Measurements from ENCODE around the gene ZP2. TPM values are rescaled to one million over a fixed set of nuclear protein-coding genes. Genes with fewer than 3 reads are reported as not detected.
"Not testable (repeated sequence)": the region's sequence is repeated elsewhere in the genome, so short reads cannot be mapped to it uniquely, and the experiment has no call there.

The ZP2 gene
- total RNA-seq, 2 experiments from 2014 or later = not detected

DNA sequence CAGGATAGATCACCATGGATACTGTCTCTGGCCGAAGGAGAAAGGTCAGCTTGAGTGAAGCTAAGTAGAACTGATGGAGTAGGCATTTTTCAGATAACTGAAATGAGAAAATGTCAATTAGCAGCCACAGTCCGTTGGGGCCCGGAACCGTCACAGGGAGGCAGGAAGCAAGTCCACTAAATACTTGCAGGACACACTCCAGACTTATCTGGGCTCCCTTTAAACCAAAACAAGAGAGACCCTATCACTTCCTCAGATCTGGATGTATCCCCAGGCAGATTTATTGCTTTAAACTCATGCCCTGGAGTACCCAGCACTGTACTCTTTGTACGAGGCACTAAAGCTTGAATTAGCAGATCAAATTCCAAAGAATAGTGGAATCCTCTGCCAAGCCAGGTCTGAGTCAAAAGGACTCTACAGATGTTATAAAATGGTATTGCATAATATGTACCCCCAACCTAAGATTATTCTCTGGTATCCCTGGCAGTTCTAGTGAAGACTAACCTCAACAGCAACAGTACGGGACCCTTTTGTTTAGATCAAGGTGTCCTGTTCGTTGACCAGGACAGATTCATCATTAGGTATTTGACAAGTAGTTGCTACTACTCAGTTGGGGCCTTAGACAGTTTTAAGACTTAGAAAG is 8.1 kb downstream of the ZP2 start:
- DNase-seq = no peak
- Mint-ChIP-seq H3K36me3 (no peaks in the 10 kb centered on the region), H3K27ac (no peak overlapping the region), H3K9me3 (ENCODE audit: low read depth) (no peaks in the 10 kb centered on the region), H3K4me1 (no peaks in the 10 kb centered on the region), H3K27me3 (peaks cover 38% of the 10 kb centered on the region), H3K4me3 (no peak overlapping the region)
- ATAC-seq = no peak
- CTCF ChIA-PET = interaction anchor here (2.2 kb wide), 1 partner anchor 14 kb away, joined by 4 read pairs; no protein-coding TSS in a partner anchor

DNA sequence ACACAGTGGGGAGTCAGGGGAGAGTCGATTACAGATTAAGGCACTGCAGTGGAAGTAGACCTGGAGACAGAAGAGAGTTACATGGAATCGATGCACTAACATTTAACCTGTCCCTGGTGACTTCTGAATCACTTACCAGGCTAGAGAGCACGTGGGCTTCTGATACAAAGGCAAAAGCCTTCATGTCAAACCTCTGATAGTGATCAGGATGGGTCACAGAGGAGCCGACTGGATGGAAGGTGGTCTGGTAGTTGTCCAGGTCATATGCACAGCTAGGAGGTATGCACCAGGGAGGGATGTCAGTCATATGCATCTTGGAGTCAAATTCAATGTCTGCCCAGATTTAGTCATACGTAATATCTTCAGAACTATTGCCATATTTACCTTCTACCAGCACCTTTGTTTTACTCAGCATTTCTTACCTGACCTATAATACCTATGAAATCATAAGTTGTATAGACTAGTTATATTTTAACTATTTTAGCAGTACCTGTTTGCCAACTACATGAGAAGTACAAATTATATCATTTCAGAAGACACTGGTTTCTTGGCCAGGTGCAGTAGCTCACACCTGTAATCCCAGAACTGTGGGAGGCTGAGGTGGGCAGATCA is 11.7 kb downstream of the ZP2 start:
- H3K4me3 Mint-ChIP-seq = no peak overlapping the region
- H3K4me1 Mint-ChIP-seq = no peaks in the 10 kb centered on the region
- ATAC-seq (no peak), DNase-seq (no peak)
- no peaks in the 10 kb centered on the region for H3K9me3 Mint-ChIP-seq (ENCODE audit: low read depth)
- H3K27ac Mint-ChIP-seq = no peak overlapping the region
- H3K27me3 Mint-ChIP-seq = peaks cover 54% of the 10 kb centered on the region
- H3K36me3 Mint-ChIP-seq = no peaks in the 10 kb centered on the region
- CTCF ChIA-PET = no interaction called here

DNA sequence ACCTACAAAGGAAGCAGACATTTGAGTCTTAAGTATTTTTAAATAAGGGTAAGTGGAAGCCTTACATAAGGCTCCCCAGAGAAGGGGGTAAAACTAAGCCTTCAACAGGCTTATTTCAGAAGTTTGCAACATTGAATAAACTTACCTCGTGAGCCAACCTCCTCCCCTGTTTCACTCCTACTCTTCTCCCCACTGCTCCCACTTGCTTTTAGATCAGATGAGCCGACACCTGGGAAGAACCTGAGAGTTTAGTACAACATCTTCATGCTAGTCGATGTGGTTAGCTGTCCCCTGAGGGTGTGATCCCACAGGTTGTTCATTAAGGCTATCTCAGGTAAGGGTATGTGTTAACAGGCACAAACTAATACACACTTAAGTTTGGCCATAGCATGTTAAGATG is 13.8 kb downstream of the ZP2 start:
- no peaks in the 10 kb centered on the region for H3K36me3 Mint-ChIP-seq
- no peak for DNase-seq
- no peaks in the 10 kb centered on the region for H3K9me3 Mint-ChIP-seq (ENCODE audit: low read depth)
- H3K27me3 Mint-ChIP-seq = peaks cover 55% of the 10 kb centered on the region
- CTCF ChIA-PET = no interaction called here
- ATAC-seq = no peak
- H3K27ac Mint-ChIP-seq = no peak overlapping the region
- no peaks in the 10 kb centered on the region for H3K4me1 Mint-ChIP-seq
- no peak overlapping the region for H3K4me3 Mint-ChIP-seq

DNA sequence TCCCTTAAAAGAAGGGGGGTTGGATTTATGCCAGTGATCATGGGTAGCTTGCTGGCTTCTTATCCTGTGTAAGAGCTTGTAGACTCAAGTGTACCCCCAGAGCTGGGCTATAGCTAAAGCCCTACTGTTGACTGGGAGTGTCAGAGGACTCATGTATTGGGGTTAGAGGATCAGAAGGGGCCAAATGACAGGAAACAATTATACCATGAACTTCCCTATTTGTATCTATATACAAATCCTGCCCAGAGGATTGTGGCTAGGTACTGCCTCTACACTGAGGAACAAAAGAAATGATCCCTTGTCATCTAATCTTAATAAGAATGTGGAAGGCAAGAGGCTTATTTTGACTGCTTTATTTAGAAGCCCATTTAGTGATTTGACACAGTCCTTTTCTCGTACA is 14.3 kb downstream of the ZP2 start:
- Mint-ChIP-seq H3K27ac (no peak overlapping the region), H3K9me3 (ENCODE audit: low read depth) (no peaks in the 10 kb centered on the region), H3K36me3 (no peaks in the 10 kb centered on the region), H3K27me3 (peaks cover 53% of the 10 kb centered on the region), H3K4me3 (no peak overlapping the region), H3K4me1 (no peaks in the 10 kb centered on the region)
- ATAC-seq (no peak), DNase-seq (no peak)
- CTCF ChIA-PET = interaction anchor here (0.9 kb wide), 1 partner anchor 9 kb away, joined by 4 read pairs; no protein-coding TSS in a partner anchor

DNA sequence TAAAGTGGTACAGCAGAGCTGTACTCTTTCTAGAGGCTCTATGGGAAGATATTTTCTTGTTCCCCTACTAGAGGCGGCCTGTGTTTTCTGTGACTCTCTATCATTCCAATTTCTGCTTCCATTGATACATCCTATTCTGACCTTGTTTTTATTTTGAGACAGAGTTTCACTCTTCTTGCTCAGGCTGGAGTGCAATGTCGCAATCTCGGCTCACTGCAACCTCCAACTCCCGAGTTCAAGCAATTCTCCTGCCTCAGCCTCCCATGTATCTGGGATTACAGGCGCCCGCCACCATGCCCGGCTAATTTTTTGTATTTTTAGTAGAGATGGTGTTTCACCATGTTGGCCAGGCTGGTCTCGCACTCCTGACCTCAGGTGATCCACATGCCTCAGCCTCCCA is 16.0 kb downstream of the ZP2 start:
- not testable (repeated sequence) for H3K27ac Mint-ChIP-seq; ATAC-seq; H3K4me3 Mint-ChIP-seq; H3K4me1 Mint-ChIP-seq; H3K36me3 Mint-ChIP-seq; H3K9me3 Mint-ChIP-seq (ENCODE audit: low read depth); DNase-seq
- H3K27me3 Mint-ChIP-seq = peaks cover 50% of the 10 kb centered on the region
- CTCF ChIA-PET = interaction anchor here (1.0 kb wide), 1 partner anchor 41 kb away, joined by 3 read pairs; no protein-coding TSS in a partner anchor

DNA sequence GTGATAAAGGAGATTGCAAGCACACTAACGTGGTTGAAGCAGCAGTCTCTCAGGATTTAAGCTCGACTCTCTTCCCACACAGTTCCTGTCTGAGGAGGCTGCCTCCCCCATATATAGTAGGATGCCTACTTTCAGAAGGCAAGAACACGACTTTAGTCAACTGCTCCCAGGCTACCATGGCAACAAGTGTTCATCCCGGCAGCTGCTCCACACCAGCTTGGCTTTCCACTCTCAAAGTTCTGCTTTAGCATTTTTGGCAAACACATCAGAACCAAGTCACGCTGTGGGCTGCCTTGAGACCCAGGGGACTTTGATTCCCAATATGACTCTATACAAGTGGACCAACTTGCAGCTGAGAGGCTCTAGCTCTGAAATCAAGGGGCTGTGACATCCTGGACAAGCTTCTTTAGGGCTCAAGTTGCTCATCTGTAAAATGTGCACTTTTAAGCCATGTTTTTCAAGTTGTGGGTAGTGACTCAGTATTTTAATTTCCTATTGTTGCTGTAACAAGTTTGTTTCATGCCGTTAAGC is 16.5 kb downstream of the ZP2 start:
- H3K27ac Mint-ChIP-seq = no peak overlapping the region
- no peaks in the 10 kb centered on the region for H3K9me3 Mint-ChIP-seq (ENCODE audit: low read depth)
- H3K4me1 Mint-ChIP-seq = no peaks in the 10 kb centered on the region
- CTCF ChIA-PET = interaction anchor here (1.0 kb wide), 1 partner anchor 40 kb away, joined by 3 read pairs; no protein-coding TSS in a partner anchor
- ATAC-seq (no peak), DNase-seq (no peak)
- H3K36me3 Mint-ChIP-seq = no peaks in the 10 kb centered on the region
- H3K27me3 Mint-ChIP-seq = peaks cover 53% of the 10 kb centered on the region
- no peak overlapping the region for H3K4me3 Mint-ChIP-seq

DNA sequence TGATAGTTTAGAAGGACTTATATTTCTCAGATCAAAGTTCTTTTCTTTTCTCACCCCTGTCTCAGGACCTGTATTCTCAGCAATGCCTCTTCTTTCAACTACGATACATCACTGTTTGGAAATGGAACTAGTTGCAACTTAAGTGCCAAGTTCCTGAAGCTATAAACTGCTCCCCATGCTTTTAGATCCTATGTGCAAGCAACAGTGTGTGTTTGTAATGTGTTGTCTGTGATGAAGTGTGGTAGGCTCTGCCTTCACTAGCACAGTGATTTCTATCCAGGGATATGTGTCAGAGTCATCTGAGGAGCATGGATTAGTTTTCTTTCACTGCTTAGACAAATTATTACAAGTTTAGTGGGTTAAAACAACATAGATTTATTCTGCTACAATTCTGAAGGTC is 18.4 kb downstream of the ZP2 start:
- H3K36me3 Mint-ChIP-seq = no peaks in the 10 kb centered on the region
- no peak overlapping the region for H3K4me3 Mint-ChIP-seq
- ATAC-seq = no peak
- CTCF ChIA-PET = no interaction called here
- H3K27ac Mint-ChIP-seq = no peak overlapping the region
- no peaks in the 10 kb centered on the region for H3K9me3 Mint-ChIP-seq (ENCODE audit: low read depth)
- no peak for DNase-seq
- peaks cover 45% of the 10 kb centered on the region for H3K27me3 Mint-ChIP-seq
- peaks cover 3% of the 10 kb centered on the region for H3K4me1 Mint-ChIP-seq

DNA sequence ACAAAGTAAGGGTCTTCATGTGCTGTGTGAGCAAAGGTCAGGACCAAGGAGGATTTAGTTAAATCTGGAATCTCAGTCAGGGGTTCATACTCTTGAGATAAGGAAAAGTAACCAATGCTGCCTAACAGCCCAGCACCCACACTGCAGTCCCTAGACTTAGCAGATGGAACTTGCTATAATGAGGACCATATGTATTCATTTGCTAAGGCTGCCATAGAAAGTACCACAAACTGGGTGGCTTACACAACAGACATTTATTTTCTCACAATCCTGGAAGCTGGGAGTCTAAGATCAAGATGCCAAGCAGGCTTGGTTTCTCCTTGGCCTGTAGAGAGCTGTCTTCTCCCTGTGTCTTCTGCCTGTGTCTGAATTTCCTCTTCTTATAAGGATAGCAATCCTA is 20.8 kb downstream of the ZP2 start:
- CTCF ChIA-PET = no interaction called here
- H3K9me3 Mint-ChIP-seq (ENCODE audit: low read depth) = no peaks in the 10 kb centered on the region
- H3K27ac Mint-ChIP-seq = no peak overlapping the region
- ATAC-seq = no peak
- H3K36me3 Mint-ChIP-seq = no peaks in the 10 kb centered on the region
- DNase-seq = no peak
- peaks cover 32% of the 10 kb centered on the region for H3K27me3 Mint-ChIP-seq
- peaks cover 3% of the 10 kb centered on the region for H3K4me1 Mint-ChIP-seq
- no peak overlapping the region for H3K4me3 Mint-ChIP-seq

DNA sequence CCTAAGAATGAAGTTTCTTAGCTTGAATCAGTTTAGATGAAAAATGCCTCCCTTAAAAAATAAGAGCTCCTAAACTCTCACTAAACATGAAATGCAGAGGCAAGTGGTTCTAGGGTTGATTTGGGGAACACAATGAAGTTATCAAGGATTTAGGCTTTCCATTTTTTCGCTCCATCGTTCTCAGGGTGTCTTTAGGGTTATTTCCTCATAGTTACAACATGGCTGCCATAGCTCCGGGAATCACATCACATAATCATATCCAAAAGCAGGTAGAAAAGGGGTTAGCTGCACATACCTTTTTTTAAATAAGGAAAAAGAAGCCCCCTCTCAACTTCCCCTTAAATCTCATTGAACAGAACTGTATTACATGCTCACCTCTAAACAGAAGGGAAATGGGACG is 21.4 kb downstream of the ZP2 start:
- Mint-ChIP-seq H3K27me3 (peaks cover 28% of the 10 kb centered on the region), H3K4me3 (no peak overlapping the region), H3K36me3 (no peaks in the 10 kb centered on the region), H3K9me3 (ENCODE audit: low read depth) (peaks cover 2% of the 10 kb centered on the region), H3K27ac (no peak overlapping the region), H3K4me1 (peaks cover 3% of the 10 kb centered on the region)
- ATAC-seq (no peak), DNase-seq (no peak)
- CTCF ChIA-PET = interaction anchor here (1.2 to 2.9 kb wide), 6 partner anchors 10 to 363 kb away, joined by 3 to 16 read pairs (median 6); partner anchors contain the start of genes CRYM and ZP2

DNA sequence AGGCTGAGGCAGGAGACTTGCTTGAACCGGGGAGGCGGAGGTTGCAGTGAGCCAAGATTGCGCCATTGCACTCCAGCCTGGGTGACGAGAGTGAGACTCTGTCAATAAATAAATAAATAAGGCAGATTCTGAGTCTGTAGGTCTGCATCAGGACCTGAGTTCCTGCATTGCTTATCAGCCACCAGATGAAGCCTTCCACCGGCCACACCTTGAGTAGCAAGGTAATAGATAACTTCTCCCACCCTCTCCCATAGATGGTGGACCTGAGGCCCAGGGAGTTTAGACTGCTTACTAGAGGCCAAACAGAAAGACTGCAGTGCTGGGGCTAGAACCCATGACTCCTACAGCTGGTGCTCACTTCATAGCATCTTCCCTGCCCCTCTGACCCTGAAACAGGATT is 22.1 kb downstream of the ZP2 start:
- CTCF ChIA-PET = interaction anchor here (0.6 to 2.9 kb wide), 14 partner anchors 7 to 1676 kb away, joined by 3 to 16 read pairs (median 4); partner anchors contain the start of genes CRYM, DCUN1D3, LDAF1 and ZP2
- DNase-seq (no peak), ATAC-seq (no peak)
- Mint-ChIP-seq H3K27me3 (peaks cover 21% of the 10 kb centered on the region), H3K36me3 (peaks cover 3% of the 10 kb centered on the region), H3K4me1 (peaks cover 10% of the 10 kb centered on the region), H3K27ac (no peak overlapping the region), H3K4me3 (no peak overlapping the region), H3K9me3 (ENCODE audit: low read depth) (peaks cover 5% of the 10 kb centered on the region)

DNA sequence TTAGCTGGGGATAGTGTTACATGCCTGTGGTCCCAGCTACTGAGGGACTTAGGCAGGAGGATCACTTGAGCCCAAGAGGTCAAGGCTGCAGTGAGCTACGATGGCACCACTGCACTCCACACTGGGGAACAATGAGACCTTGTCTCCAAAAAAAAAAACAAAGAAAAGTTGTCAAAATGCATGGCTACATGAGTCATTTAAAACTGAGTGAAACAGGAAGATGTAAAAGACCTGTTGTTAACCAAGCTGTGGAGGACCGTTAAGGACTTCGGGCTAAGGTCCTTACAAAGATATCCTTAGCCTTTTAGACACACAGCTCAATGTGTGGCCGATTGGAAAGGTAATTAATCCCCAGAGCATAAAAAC is 25.1 kb downstream of the ZP2 start:
- Mint-ChIP-seq H3K9me3 (ENCODE audit: low read depth) (peaks cover 7% of the 10 kb centered on the region), H3K36me3 (peaks cover 21% of the 10 kb centered on the region), H3K4me3 (no peak overlapping the region), H3K27ac (no peak overlapping the region), H3K4me1 (peaks cover 10% of the 10 kb centered on the region), H3K27me3 (peaks cover 5% of the 10 kb centered on the region)
- ATAC-seq = no peak
- CTCF ChIA-PET = interaction anchor here (0.5 to 1.4 kb wide), 3 partner anchors 29 to 343 kb away, joined by 3 to 4 read pairs (median 3); no protein-coding TSS in a partner anchor
- no peak for DNase-seq

DNA sequence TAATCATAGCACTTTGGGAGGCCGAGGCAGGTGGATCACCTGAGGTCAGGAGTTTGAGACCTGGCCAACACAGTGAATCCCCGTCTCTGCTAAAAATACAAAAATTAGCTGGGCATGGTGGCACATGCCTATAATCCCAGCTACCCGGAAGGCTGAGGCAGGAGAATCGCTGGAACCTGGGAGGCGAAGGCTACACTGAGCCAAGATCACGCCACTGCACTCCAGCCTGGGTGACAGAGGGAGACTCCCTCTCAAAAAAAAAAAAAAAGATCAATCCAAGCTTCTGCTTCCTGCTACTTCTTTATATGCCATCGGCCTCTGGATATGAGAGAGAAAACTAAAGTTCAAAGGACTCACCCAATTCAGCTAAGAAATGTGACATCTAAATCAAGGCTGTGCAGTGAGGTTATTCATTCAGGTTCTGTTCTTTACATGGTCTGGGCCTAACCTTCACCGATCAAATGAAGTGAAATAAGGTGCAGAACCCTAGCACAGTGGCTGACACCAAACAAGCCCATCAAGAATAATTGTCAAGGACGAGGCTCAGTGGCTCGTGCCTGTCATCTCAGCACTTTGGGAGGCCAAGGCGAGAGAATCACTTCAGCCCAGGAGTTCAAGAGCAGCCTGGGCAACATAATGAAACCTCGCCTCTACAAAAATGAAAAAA is 25.6 kb downstream of the ZP2 start:
- H3K4me1 Mint-ChIP-seq = peaks cover 10% of the 10 kb centered on the region
- H3K36me3 Mint-ChIP-seq = peaks cover 25% of the 10 kb centered on the region
- H3K27ac Mint-ChIP-seq = no peak overlapping the region
- H3K4me3 Mint-ChIP-seq = no peak overlapping the region
- CTCF ChIA-PET = interaction anchor here (0.5 to 1.4 kb wide), 3 partner anchors 28 to 344 kb away, joined by 3 to 4 read pairs (median 3); no protein-coding TSS in a partner anchor
- ATAC-seq = no peak
- DNase-seq = no peak
- H3K9me3 Mint-ChIP-seq (ENCODE audit: low read depth) = peaks cover 7% of the 10 kb centered on the region
- H3K27me3 Mint-ChIP-seq = peaks cover 3% of the 10 kb centered on the region

DNA sequence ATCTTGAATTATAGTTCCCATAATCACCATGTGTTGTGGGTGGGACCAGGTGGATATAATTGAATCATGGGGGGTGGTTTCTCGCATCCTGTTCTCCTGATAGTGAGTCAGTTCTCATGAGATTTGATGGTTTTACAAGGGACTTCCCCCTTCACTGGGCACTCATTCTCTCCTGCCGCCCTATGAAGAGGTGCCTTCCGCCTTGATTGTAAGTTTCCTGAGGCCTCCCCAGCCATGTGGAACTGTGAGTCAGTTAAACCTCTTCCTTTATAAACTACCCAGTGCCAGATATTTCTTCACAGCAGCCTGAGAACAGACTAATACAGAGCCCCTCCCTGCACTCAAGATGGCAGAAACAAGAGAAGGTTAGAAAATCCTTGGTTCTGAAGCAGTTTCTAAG is 26.5 kb downstream of the ZP2 start:
- ATAC-seq = no peak
- CTCF ChIA-PET = no interaction called here

More for the DNA sequence above, 26.5 kb downstream of the ZP2 start:
- Mint-ChIP-seq H3K27me3 (peaks cover under 1% of the 10 kb centered on the region), H3K4me3 (no peak overlapping the region), H3K27ac (no peak overlapping the region), H3K9me3 (ENCODE audit: low read depth) (peaks cover 7% of the 10 kb centered on the region), H3K4me1 (peaks cover 10% of the 10 kb centered on the region), H3K36me3 (peaks cover 30% of the 10 kb centered on the region)
- no peak for DNase-seq

Measured in activated CD8-positive, alpha-beta memory T cell treated with anti-CD3 and anti-CD28 coated beads, Interleukin-2, amount 10 ng/mL, durations not matched to agents 7 days and 5 days (primary cell).